ENCODE measurements around the gene VTN.
A peak's percentile ranks its signal among the peaks of the same experiment; 100 is the strongest.

VTN gene

GRCh38 chr17:28334171-28334570, 35.9 kb downstream of the VTN start:
- Histone ChIP-seq H3K9ac (ENCODE audit: low read length) (peak overlapping the region; percentile 75), H3K36me3 (ENCODE audit: control insufficient read depth, insufficient read depth, low read length) (peaks cover 13% of the 10 kb centered on the region), H3K4me3 (ENCODE audit: low read length) (peak overlapping the region; percentile 86), H3K4me1 (ENCODE audit: control insufficient read depth, insufficient read depth, low read length) (peaks cover 19% of the 10 kb centered on the region), H3K27me3 (ENCODE audit: control insufficient read depth, insufficient read depth, low read length) (no peaks in the 10 kb centered on the region), H3K9me3 (ENCODE audit: control insufficient read depth, low read length) (no peaks in the 10 kb centered on the region)

DNA sequence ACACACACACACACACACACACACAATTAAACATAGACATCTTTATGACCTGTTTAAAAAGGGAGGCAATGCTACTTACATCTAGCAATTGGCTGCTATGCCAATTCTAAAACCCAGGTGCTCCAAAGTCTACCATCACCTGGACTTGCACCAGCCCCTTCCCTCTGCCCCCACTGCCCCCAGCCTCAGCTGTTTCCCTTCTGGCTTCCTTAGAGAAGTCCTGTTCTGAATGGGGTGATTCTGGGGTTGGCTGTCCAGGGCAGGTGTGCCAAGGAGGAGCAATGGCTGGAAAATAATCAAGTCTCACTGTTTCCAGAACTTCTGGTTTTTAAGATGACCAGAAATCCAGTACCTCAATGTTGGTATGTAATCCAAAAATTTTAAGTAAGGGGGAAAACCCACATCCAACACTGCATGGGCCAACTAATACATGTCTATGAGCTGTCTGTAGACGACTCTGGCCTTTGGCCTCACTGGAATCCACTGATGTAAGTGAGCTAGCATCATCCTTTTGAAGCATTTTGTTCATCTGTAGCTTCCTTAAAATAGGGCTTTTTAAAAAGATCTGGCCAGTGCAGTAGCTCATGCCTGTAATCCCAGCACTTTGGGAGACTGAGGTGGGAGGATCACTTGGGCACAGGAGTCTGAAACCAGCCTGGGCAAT, 36.9 kb downstream of the VTN start:
- Histone ChIP-seq H3K4me1 (ENCODE audit: control insufficient read depth, insufficient read depth, low read length) (peaks cover 19% of the 10 kb centered on the region), H3K9ac (ENCODE audit: low read length) (no peak overlapping the region), H3K9me3 (ENCODE audit: control insufficient read depth, low read length) (no peaks in the 10 kb centered on the region), H3K27me3 (ENCODE audit: control insufficient read depth, insufficient read depth, low read length) (no peaks in the 10 kb centered on the region), H3K4me3 (ENCODE audit: low read length) (no peak overlapping the region), H3K36me3 (ENCODE audit: control insufficient read depth, insufficient read depth, low read length) (peaks cover 16% of the 10 kb centered on the region)

- H3K4me1 ChIP-seq (ENCODE audit: control insufficient read depth, insufficient read depth, low read length): peaks cover 18% of the 10 kb centered on the region
- H3K9me3 ChIP-seq (ENCODE audit: control insufficient read depth, low read length): no peaks in the 10 kb centered on the region
- no peak overlapping the region for H3K9ac ChIP-seq (ENCODE audit: low read length)
- no peaks in the 10 kb centered on the region for H3K27me3 ChIP-seq (ENCODE audit: control insufficient read depth, insufficient read depth, low read length)
- peaks cover 17% of the 10 kb centered on the region for H3K36me3 ChIP-seq (ENCODE audit: control insufficient read depth, insufficient read depth, low read length)
- no peak overlapping the region for H3K4me3 ChIP-seq (ENCODE audit: low read length)
Observed at GRCh38 chr17:28331891-28332420, 38.2 kb downstream of the VTN start.

GRCh38 chr17:28330671-28331070, 39.4 kb downstream of the VTN start:
- no peak overlapping the region for H3K4me3 ChIP-seq (ENCODE audit: low read length)
- no peak overlapping the region for H3K9ac ChIP-seq (ENCODE audit: low read length)
- H3K36me3 ChIP-seq (ENCODE audit: control insufficient read depth, insufficient read depth, low read length): peaks cover 17% of the 10 kb centered on the region
- H3K27me3 ChIP-seq (ENCODE audit: control insufficient read depth, insufficient read depth, low read length): no peaks in the 10 kb centered on the region
- H3K9me3 ChIP-seq (ENCODE audit: control insufficient read depth, low read length): no peaks in the 10 kb centered on the region
- peaks cover 23% of the 10 kb centered on the region for H3K4me1 ChIP-seq (ENCODE audit: control insufficient read depth, insufficient read depth, low read length)

DNA sequence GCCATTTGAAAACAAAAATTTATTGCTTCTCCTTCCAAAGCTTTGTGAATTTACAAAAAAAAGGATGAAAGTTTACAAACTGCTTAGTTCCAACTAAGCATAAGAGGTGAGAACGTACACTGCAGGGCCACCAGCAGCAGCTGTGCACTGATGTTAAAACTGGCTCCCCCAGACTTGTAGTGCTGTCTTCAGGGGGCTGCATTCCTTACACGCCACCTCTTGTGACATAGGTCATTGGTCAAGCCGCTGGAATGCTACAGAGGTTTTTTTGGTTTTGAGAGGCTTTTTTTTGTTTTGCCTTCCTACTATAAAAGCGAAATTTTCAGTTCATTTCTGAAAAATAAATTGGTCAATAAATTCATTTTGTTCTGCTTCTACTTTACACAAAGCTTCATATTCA, 41.8 kb downstream of the VTN start:
- Histone ChIP-seq H3K4me1 (ENCODE audit: control insufficient read depth, insufficient read depth, low read length) (peaks cover 31% of the 10 kb centered on the region), H3K9ac (ENCODE audit: low read length) (no peak overlapping the region), H3K27me3 (ENCODE audit: control insufficient read depth, insufficient read depth, low read length) (no peaks in the 10 kb centered on the region), H3K36me3 (ENCODE audit: control insufficient read depth, insufficient read depth, low read length) (peaks cover 17% of the 10 kb centered on the region), H3K4me3 (ENCODE audit: low read length) (no peak overlapping the region), H3K9me3 (ENCODE audit: control insufficient read depth, low read length) (no peaks in the 10 kb centered on the region)

DNA sequence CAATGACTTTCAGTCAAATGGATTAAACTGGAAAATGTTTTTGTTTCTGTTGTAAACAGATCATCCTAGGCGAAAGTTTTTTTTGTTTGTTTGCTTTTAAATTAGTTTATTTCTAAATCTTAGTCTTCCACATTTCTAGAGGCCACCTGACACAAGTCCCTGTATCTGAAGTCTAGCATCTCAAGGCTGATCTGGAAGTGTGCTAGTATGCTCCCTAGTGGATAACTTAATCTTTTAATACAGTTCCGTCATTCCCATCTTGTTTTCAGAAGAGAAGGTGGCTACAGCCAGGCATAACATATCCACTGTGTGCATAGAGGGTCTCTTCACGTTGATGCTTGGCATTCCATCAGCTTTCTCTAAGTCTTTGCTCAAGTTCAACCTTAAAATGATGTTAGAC, 42.4 kb downstream of the VTN start:
- H3K9ac ChIP-seq (ENCODE audit: low read length): no peak overlapping the region
- no peaks in the 10 kb centered on the region for H3K27me3 ChIP-seq (ENCODE audit: control insufficient read depth, insufficient read depth, low read length)
- H3K9me3 ChIP-seq (ENCODE audit: control insufficient read depth, low read length): no peaks in the 10 kb centered on the region
- no peak overlapping the region for H3K4me3 ChIP-seq (ENCODE audit: low read length)
- peaks cover 17% of the 10 kb centered on the region for H3K36me3 ChIP-seq (ENCODE audit: control insufficient read depth, insufficient read depth, low read length)
- H3K4me1 ChIP-seq (ENCODE audit: control insufficient read depth, insufficient read depth, low read length): peaks cover 37% of the 10 kb centered on the region

- Histone ChIP-seq H3K4me3 (ENCODE audit: low read length) (no peak overlapping the region), H3K36me3 (ENCODE audit: control insufficient read depth, insufficient read depth, low read length) (peaks cover 17% of the 10 kb centered on the region), H3K9me3 (ENCODE audit: control insufficient read depth, low read length) (no peaks in the 10 kb centered on the region), H3K9ac (ENCODE audit: low read length) (no peak overlapping the region), H3K27me3 (ENCODE audit: control insufficient read depth, insufficient read depth, low read length) (no peaks in the 10 kb centered on the region), H3K4me1 (ENCODE audit: control insufficient read depth, insufficient read depth, low read length) (peaks cover 38% of the 10 kb centered on the region)
Observed at GRCh38 chr17:28327031-28327607, 43.0 kb downstream of the VTN start.

- Histone ChIP-seq H3K4me1 (ENCODE audit: control insufficient read depth, insufficient read depth, low read length) (peaks cover 38% of the 10 kb centered on the region), H3K36me3 (ENCODE audit: control insufficient read depth, insufficient read depth, low read length) (peaks cover 8% of the 10 kb centered on the region), H3K27me3 (ENCODE audit: control insufficient read depth, insufficient read depth, low read length) (no peaks in the 10 kb centered on the region)
Observed at GRCh38 chr17:28326114-28326513, 44.0 kb downstream of the VTN start.

GRCh38 chr17:28325211-28325610, 44.9 kb downstream of the VTN start:
- peaks cover 45% of the 10 kb centered on the region for H3K4me1 ChIP-seq (ENCODE audit: control insufficient read depth, insufficient read depth, low read length)
- no peak overlapping the region for H3K4me3 ChIP-seq (ENCODE audit: low read length)
- no peaks in the 10 kb centered on the region for H3K9me3 ChIP-seq (ENCODE audit: control insufficient read depth, low read length)
- H3K27me3 ChIP-seq (ENCODE audit: control insufficient read depth, insufficient read depth, low read length): no peaks in the 10 kb centered on the region
- no peak overlapping the region for H3K9ac ChIP-seq (ENCODE audit: low read length)
- H3K36me3 ChIP-seq (ENCODE audit: control insufficient read depth, insufficient read depth, low read length): peaks cover 4% of the 10 kb centered on the region

More at GRCh38 chr17:28326114-28326513, 44.0 kb downstream of the VTN start:
- no peaks in the 10 kb centered on the region for H3K9me3 ChIP-seq (ENCODE audit: control insufficient read depth, low read length)
- H3K4me3 ChIP-seq (ENCODE audit: low read length): no peak overlapping the region
- H3K9ac ChIP-seq (ENCODE audit: low read length): no peak overlapping the region

DNA sequence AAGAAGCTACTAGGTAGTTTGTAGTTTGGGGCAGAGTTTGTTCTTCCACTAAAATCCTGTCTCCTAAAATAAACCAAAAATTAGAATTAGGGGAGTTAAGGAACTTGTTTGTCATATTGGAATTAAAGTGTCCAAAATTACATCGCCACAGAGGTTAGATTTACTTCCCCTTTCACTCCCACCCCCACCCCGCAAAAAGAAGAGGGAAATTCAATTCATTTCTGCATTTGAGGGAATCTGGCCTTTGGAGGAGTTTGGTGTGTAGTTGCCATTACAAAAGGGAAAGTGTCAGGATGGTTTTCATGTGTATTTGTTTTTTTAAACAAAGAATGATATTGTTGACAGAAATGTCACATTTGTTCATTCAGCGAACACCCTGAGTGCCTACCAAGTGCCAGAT, 45.3 kb downstream of the VTN start:
- Histone ChIP-seq H3K27me3 (ENCODE audit: control insufficient read depth, insufficient read depth, low read length) (no peaks in the 10 kb centered on the region), H3K4me3 (ENCODE audit: low read length) (no peak overlapping the region), H3K4me1 (ENCODE audit: control insufficient read depth, insufficient read depth, low read length) (peaks cover 49% of the 10 kb centered on the region), H3K36me3 (ENCODE audit: control insufficient read depth, insufficient read depth, low read length) (peaks cover 4% of the 10 kb centered on the region), H3K9ac (ENCODE audit: low read length) (peak overlapping the region; percentile 29), H3K9me3 (ENCODE audit: control insufficient read depth, low read length) (no peaks in the 10 kb centered on the region)

DNA sequence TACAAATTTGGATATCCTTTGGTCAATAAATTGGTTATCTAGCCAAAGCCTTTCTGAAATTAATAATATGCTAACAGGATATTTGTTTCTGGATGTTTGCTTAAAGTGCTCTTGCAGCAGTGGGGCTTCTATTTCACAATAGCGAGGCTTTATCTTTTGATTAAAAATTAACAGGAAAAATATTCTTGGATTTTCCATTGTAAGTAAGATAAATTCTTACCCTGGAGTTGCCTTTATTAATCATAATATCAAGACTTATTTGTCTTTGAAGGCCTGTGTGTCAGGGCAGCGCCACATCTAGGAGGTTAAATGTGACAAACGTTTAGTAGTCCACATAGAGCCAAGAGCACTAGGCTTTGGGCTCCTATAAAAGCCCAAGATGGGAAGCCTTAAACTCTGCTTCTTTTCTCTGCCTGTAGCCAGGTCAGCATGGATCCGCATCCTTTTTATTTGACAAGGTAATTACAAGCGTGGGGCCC, 45.8 kb downstream of the VTN start:
- Histone ChIP-seq H3K4me1 (ENCODE audit: control insufficient read depth, insufficient read depth, low read length) (peaks cover 49% of the 10 kb centered on the region), H3K9me3 (ENCODE audit: control insufficient read depth, low read length) (no peaks in the 10 kb centered on the region), H3K27me3 (ENCODE audit: control insufficient read depth, insufficient read depth, low read length) (no peaks in the 10 kb centered on the region), H3K4me3 (ENCODE audit: low read length) (no peak overlapping the region), H3K9ac (ENCODE audit: low read length) (peak overlapping the region; percentile 29), H3K36me3 (ENCODE audit: control insufficient read depth, insufficient read depth, low read length) (peaks cover 4% of the 10 kb centered on the region)

DNA sequence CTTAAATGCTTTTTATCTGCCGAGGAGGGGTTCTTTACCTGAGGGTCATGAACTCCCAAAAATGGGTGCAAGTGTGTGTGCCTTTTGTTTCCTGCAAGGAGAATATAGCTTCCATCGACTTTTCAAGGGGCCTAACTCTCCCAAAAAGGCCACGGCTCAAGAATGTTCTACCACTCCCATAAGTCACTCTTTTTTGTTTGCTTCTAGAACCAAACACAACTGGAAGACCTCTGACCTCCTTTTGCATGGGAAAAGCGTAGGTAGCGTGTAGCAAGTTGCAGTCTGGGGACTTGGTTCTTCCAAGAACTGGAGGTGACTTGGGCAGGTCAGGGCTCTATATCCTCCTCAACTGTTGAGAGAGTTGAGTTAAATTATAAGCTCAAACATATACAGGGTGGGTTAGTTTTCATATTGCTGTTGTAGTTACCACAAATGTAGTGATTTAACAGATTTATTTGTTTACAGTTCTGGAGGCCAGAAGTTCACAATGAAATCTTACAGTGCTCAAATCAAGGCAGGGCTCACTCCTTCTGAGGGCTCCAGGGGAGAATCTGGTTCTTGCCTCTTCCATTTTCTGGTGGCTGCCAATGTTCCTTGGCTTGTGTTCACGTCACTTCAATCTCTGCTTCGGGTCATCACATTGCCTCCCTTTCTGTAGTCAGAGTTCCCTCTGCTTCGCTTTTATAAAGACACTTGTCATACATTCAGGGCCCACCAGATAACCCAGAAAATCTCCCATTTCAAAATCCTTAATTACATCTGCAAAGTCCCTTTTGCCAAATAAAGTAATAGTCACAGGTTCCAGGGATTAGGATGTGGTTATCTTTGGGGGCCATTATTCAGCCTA, 49.7 kb downstream of the VTN start:
- H3K27me3 ChIP-seq (ENCODE audit: control insufficient read depth, insufficient read depth, low read length): no peaks in the 10 kb centered on the region
- H3K4me3 ChIP-seq (ENCODE audit: low read length): no peak overlapping the region
- H3K36me3 ChIP-seq (ENCODE audit: control insufficient read depth, insufficient read depth, low read length): no peaks in the 10 kb centered on the region
- no peak overlapping the region for H3K9ac ChIP-seq (ENCODE audit: low read length)
- H3K9me3 ChIP-seq (ENCODE audit: control insufficient read depth, low read length): no peaks in the 10 kb centered on the region
- peaks cover 45% of the 10 kb centered on the region for H3K4me1 ChIP-seq (ENCODE audit: control insufficient read depth, insufficient read depth, low read length)
